Stimulated activated CD8-positive, alpha-beta memory T cell treated with anti-CD3 and anti-CD28 coated beads, Interleukin-4, amount 100 ng/mL, for 4 hours (primary cell): ENCODE results near the gene HEATR9.
"Not testable (repeated sequence)": the region's sequence is repeated elsewhere in the genome, so short reads cannot be mapped to it uniquely, and the experiment has no call there.

ENCODE experiments used
- DNase-seq, 2 donors: peaks; one replicate each; pipeline ENCODE4 v3.0.0-alpha.2; 2020; ENCODE audit warnings: low read depth in 2 of 2, low spot score in 1 of 2

HEATR9 gene, protein sequence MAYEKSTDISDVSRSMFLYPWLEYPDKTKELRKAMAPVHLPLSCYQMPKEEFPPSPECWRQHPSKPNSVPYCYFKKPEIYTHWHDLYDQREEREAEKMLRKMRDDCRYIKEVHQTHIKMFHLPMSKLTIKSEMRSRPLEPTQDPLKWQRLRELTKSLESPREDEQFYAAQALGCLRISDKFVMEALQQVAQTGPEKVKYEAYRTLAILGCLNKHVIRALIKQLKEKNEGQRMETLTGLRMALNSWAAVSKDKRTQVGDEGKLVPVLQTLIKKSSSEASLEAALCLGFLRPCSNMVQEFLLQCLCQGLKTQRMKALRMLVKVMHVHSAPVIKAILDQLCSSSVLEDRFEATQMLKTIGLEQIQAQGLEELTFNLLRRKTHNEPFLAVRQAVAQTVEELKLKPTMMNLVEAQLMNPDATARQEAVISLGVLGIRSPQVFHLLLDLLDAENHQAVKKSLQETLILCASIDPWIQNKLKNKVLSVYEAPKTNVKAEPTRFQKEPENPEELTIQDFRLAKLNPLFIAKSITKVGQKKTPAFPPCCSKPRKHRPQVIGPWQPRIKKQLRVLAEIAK

DNA sequence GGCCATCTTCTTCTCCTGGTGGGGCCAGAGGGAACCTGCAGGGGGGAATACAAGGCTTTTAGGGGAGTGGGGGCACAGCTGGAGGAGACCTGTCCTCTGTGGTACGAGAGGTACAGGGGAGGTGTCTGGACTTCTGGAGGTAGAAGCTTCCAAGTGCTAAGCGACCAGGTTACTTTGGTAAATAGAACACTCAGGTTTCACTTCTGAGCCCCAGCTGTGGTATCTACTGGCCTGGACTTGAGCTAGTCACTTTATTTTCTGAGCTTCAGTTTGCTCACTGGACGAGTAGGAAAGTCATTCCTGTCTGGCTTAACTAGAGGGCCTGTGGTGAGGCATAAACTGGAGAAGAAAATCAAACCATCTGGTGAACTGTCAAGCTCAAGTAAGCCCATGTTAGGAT lies at the start of gene HEATR9:
TSS of gene HEATR9 (minus strand) at position 155 of the 400 bp plus-strand sequence. CDS start at position 6, 149 bp downstream.
- DNase-seq = no peak

DNA sequence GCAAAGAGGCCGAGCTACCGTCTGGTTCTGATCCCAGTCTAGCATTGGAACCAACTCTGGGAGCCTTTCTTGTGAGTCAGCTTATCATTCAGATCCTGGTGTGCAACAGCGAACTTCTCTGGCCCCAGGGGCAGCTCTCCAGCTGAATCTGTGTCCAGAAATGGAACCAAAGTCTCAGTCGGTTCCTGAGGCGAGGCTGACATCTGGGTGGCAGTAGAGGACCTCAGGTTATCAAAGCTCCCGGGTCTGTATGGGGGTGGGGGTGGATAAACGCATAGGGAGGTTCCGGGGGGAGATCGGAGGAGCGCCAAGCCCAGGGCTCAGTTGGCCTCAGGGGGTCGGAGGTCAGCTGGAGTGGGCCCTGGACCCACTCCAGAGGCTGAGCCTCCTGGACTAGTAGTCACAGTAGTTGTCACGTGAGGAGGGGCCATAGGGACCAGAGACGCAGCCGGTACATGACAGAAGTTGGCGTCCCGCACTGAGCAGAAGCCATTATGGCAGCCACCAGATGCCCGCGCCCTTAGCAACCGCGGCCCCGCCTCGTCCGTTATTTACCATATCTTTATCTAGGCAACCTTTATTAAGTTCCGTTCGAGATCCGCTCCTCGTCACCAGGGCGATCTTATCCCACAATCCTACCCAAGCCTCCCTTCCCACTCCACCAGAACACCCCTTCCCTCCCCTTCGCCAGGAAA lies 49.0 kb upstream of the HEATR9 start:
- DNase-seq = no peak

DNA sequence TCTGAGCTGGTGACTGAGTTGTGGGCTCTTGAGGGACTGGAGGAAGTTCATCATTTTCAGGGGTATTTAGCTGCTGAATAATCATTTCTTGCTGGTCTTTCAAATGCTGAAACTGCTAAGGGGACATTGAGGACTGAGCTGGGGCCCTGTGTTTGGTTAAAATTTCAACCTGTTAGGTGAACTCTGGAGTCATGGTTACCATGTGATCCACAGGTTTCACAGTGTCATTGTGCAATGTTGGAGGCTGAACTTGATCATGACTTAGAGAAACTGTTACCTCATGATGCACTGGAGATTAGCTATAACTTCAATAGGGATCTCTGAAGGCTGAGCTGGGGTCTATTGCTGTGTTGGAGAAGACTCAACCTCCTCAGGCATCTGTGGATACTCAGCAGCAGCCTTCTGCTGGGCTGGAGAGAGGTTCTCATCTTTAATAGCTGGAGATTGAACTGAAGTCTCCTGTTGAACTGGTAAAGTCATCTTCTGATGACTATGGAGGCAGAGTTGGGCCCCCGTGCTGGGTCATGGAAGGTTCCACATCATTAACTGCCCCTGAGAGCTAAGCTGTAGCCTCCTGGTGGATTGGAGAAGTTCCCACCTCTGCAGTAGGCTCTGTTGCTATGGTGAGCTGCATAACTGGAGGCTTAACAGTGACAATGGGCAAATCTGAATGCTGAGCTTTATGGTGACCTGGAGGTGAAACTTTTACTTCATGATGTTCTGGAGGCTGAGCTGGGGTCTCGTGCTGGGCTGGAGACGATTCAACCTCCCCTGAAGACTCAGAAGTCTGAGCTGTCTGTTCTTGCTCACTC lies 46.7 kb upstream of the HEATR9 start:
- no peak for DNase-seq

DNA sequence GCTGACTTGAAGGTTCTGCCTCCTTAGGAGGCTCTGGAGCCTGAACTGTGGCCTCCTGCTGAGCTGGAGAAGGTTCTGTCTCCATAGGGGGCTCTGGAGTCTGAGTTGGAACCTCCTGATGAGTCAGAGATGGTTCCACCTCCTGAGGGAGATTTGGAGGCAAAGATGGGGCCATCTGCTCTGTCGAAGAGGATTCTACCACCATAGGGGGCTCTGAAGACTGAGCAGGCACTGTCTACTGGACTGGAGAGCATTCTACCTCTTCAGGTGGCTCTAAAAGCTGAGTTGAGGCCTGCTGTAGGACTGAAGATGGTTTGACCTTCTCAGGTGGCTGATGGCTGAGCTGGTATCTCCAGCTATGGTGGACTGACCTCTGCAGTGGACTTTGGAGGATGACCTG lies 45.7 kb upstream of the HEATR9 start:
- DNase-seq = no peak

DNA sequence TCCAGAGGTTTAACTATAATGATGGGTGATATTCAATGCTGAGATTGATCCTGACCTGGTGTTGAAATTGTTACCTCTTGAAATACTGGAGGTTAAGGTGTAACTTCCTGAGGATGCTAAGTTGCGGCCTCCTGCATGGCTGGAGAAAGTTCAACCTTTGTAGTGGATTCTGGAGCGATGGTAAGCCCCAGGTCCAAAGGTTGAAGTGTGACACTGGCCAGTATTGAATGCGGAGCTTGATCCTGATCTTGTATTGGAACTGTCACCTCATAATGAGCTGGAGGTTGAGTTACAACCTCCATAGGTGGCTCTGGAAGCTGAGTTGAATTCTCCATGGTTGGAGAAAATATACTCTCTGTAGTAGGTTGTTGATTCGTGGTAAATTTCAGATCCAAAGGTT lies 44.9 kb upstream of the HEATR9 start:
- DNase-seq = no peak

- no peak for DNase-seq
Observed at GRCh38 chr17:35912942-35913341, 44.3 kb upstream of the HEATR9 start.

GRCh38 chr17:35912339-35912912 lies 43.7 kb upstream of the HEATR9 start:
- DNase-seq = no peak

- DNase-seq = no peak
Observed at GRCh38 chr17:35909408-35909807, 40.7 kb upstream of the HEATR9 start.

DNA sequence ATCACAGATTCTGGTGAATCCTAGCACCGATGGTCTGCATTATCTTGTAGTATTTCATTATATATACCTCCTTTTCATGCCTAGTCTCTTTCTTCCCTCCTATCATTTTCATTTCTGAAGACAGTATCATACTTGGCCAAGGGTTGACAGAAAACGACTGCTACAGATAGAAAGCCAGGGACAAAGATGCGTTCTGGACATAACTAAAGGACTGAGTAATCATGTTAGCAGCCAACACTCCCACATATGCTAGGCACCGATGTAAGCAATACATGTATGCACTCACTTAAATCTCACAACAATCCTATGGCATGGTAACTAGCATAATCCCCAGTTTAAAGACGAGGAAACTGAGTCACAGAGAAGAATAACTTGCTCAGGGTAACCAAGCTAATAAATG lies 39.0 kb upstream of the HEATR9 start:
- no peak for DNase-seq

- DNase-seq = no peak
Observed at GRCh38 chr17:35906926-35907637, 38.4 kb upstream of the HEATR9 start.

GRCh38 chr17:35906191-35906925 lies 37.7 kb upstream of the HEATR9 start:
- DNase-seq = no peak

DNA sequence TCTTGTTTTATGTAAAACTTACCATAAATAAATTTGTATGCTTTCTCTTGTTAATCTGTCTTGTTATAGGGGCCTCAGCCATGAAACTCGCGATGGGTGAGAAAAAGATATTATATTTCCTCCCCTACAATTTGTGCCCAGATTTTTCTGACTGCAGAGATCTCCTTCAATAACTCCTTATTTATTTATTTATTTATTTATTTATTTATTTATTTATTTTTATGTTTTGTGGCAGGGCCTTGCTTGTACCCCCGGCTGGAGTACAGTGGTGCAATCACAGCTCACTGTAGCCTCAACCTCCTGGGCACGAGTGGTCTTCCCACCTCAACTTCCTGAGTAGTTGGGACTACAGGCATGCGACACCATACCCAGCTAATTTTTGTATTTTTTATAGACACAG lies 34.8 kb upstream of the HEATR9 start:
- no peak for DNase-seq

- DNase-seq = no peak
Observed at GRCh38 chr17:35901631-35902175, 33.0 kb upstream of the HEATR9 start.

- peak in 1 of 2 donors; percentile 23 for DNase-seq
Observed at GRCh38 chr17:35900708-35901480, 32.2 kb upstream of the HEATR9 start.

DNA sequence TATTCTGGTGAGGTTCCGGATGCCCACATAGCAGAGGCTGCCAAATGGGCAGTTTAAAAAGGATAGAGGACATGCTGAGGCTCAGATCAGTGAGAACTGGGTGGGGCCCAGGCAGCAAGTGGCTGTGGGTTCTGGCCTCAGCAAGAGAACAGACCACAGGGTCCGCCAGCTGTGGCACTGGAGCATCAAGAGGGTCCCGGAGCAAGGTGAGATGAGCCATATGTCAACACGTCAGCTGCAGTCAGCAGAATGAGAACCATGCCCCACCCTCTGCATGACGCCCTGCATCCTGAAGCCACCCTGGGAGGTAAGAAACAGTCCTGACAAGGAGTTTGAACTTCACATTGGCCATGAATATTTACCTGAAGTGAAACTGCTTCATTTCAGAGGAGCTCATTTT lies 31.6 kb upstream of the HEATR9 start:
- no peak for DNase-seq

GRCh38 chr17:35898283-35899070 lies 29.8 kb upstream of the HEATR9 start:
- DNase-seq = peak in 1 of 2 donors; percentile 66

GRCh38 chr17:35897772-35898171 lies 29.1 kb upstream of the HEATR9 start:
- DNase-seq = not testable (repeated sequence)
